Measurements from ENCODE around the gene LRMDA. TPM values are rescaled to one million over a fixed set of nuclear protein-coding genes. Genes with fewer than 3 reads are reported as not detected.
A peak's percentile ranks its signal among the peaks of the same experiment; 100 is the strongest.

The LRMDA gene
- total RNA-seq, 4 donors from 2014 or later = 1.5 to 15.7 (median 4.6) TPM

GRCh38 chr10:75588031-75588430 is 156.6 kb downstream of the LRMDA start:
- Histone ChIP-seq H3K27me3 (no peaks in the 10 kb centered on the region), H3K4me3 (no peak overlapping the region), H3K27ac (no peak overlapping the region), H3K36me3 (no peaks in the 10 kb centered on the region), H3K4me1 (peaks cover 0 to 4% of the 10 kb centered on the region in 2 donors), H3K9me3 (no peaks in the 10 kb centered on the region)
- intact Hi-C loops (cut with DNase I; ENCODE audit: low total_unique reads) = no loop called here
- TF ChIP-seq CTCF (IDR thresholded peaks at IDR 0.05) (no peak), POLR2A (IDR thresholded peaks at IDR 0.05) (no peak)
- DNase-seq = no peak

- Histone ChIP-seq H3K27me3 (no peaks in the 10 kb centered on the region), H3K36me3 (no peaks in the 10 kb centered on the region), H3K9me3 (no peaks in the 10 kb centered on the region), H3K4me3 (no peak overlapping the region), H3K4me1 (peaks cover 0 to 4% of the 10 kb centered on the region in 2 donors), H3K27ac (no peak overlapping the region)
- DNase-seq = no peak
- intact Hi-C loops (cut with DNase I; ENCODE audit: low total_unique reads) = no loop called here
- TF ChIP-seq CTCF (IDR thresholded peaks at IDR 0.05) = no peak
- no peak for TF ChIP-seq POLR2A (IDR thresholded peaks at IDR 0.05)
Measured at GRCh38 chr10:75589895-75590654, 158.7 kb downstream of the LRMDA start.

DNA sequence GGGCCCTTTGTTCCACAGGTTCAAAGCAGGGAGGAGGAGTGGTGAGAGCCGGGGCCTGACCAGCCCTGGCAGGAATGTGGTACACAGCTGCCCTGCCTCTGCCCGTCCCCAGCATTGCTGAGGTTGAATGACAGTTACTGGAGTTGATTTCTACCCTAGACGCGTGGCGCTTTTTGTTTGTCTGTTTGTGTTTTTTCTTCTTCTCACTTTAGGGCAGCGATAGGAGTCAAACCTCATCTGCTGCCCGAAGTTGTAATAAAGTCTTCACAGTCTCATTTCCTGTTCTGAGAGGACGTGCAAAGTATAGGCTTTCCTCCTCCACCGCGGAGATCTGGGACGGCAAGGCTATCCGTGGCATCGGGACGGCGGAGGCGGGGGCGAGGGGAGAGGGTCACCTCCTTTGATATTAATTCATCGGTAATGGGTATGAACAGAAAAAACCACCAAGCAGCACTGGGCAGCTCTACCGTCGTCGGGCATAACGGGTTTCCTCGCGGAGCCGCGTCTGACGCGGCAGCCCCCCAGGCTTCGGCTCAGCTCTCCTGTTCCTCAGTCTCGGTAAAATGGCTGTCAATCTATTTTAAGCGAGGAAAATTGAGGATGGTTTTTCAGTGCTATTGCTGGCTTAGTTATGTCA is 160.8 kb downstream of the LRMDA start:
- intact Hi-C loops (cut with DNase I; ENCODE audit: low total_unique reads) = no loop called here
- H3K27ac ChIP-seq = peak overlapping the region; percentile 64 to 72

DNA sequence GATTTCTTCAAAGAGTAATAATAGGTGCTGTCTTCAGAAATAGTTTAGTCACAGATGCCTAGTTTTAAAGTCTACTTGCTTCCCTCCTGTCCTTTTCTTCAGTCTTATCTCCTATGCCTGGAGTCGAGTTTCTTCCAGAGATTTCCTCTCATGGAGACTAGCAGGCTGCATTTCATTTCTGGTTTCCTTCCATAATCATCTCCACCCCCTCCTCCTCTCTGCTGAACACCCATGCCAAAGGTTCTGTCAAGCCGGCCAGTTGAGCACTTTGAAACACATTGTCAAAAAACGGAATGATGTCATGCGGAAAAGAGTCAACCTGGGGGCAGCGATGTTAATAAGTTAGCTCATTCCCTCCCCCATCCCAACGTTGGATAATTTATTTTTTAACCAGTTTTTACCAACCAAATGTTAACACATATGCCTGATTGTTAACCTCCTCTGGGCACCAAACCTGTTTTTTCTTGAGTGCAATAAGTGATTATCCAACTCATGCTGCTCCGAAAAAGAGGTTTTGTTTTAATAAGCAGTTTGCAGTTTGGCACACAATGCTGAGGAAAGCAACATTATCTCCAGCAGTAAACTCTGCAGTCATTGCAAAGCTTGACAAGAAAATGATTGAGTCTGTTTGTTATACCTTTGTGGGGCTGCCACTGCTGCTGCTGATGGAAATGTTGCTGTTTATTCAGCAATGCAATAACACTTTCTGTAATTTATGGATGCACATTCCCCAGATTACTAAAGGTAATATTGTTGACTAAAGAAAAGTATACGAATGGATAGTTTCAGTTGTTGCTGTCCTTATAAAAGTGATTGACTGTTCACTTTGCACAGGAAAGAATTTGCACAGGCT is 161.6 kb downstream of the LRMDA start:
- TF ChIP-seq POLR2A (IDR thresholded peaks at IDR 0.05) (no peak), CTCF (IDR thresholded peaks at IDR 0.05) (no peak)
- peak; percentile 39 to 48 for DNase-seq
- H3K4me1 ChIP-seq = peaks cover 0 to 4% of the 10 kb centered on the region in 2 donors
- intact Hi-C loops (cut with DNase I; ENCODE audit: low total_unique reads) = no loop called here
- H3K36me3 ChIP-seq = no peaks in the 10 kb centered on the region
- H3K9me3 ChIP-seq = no peaks in the 10 kb centered on the region
- H3K27me3 ChIP-seq = no peaks in the 10 kb centered on the region
- H3K4me3 ChIP-seq = peak overlapping the region in 1 of 2 donors; percentile 13
- peak overlapping the region; percentile 64 to 72 for H3K27ac ChIP-seq

More for the DNA sequence above, 160.8 kb downstream of the LRMDA start:
- H3K9me3 ChIP-seq = no peaks in the 10 kb centered on the region
- H3K27me3 ChIP-seq = no peaks in the 10 kb centered on the region
- H3K36me3 ChIP-seq = no peaks in the 10 kb centered on the region
- H3K4me3 ChIP-seq = peak overlapping the region in 1 of 2 donors; percentile 13
- TF ChIP-seq CTCF (IDR thresholded peaks at IDR 0.05) = no peak
- TF ChIP-seq POLR2A (IDR thresholded peaks at IDR 0.05) = no peak
- DNase-seq = peak in 1 of 2 donors; percentile 18
- peaks cover 0 to 4% of the 10 kb centered on the region in 2 donors for H3K4me1 ChIP-seq
